Measurements from ENCODE around the gene DBP.

DBP gene

GRCh38 chr19:48639483-48640375 lies 2.5 kb upstream of the DBP start:
- no peaks in the 10 kb centered on the region; the same call in 1 of the 2 replicates for H3K36me3 ChIP-seq (ENCODE audit: control insufficient read depth, insufficient read depth, low read length)
- no peak overlapping the region; the same call in 1 of the 2 replicates for H3K4me3 ChIP-seq (ENCODE audit: low read depth, low read length)
- H3K9me3 ChIP-seq (ENCODE audit: control insufficient read depth, insufficient read depth, low read length) = no peaks in the 10 kb centered on the region
- H3K4me1 ChIP-seq (ENCODE audit: control insufficient read depth, insufficient read depth, low read length) = peaks cover 20% of the 10 kb centered on the region
- no peak overlapping the region for H3K9ac ChIP-seq (ENCODE audit: low read depth, low read length)
- H3K27ac ChIP-seq (ENCODE audit: low read depth, low read length) = peak overlapping the region; percentile 93
- H3K27me3 ChIP-seq (ENCODE audit: control insufficient read depth, insufficient read depth, low read length) = peaks cover 9% of the 10 kb centered on the region; the same call in 1 of the 2 replicates

DNA sequence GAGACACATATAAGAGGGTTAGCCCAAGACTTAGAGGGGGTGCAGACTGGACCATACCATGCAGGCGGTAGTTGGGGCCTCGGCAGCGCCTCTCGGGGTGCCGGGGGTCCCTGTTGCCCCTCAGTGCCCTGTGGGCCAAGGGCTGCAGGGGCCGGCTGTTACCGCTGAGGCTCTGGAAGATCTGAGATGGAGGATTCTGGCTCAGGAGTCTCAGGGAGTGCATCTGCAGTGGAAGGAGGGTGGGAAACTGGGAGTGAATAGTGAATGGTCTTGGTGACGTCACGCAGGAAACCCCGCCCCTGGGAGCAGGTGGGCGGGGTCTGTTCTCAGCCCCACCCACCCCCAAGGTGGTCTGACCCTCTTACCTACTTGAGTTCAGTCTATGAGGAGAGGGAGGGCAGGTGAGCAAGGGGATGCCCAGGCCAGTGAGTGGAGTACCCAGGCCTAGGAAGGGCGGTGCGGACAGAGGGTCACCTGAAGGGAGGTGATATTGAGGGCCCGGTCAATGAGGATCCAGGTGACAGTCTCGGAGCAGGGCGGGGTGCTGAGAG lies 1.7 kb upstream of the DBP start:
- Histone ChIP-seq H3K27ac (ENCODE audit: low read depth, low read length) (peak overlapping the region; percentile 93), H3K27me3 (ENCODE audit: control insufficient read depth, insufficient read depth, low read length) (peaks cover 9% of the 10 kb centered on the region; the same call in 1 of the 2 replicates), H3K4me1 (ENCODE audit: control insufficient read depth, insufficient read depth, low read length) (peaks cover 22% of the 10 kb centered on the region), H3K4me3 (ENCODE audit: low read depth, low read length) (peak overlapping the region; percentile 28; the same call in 1 of the 2 replicates), H3K9me3 (ENCODE audit: control insufficient read depth, insufficient read depth, low read length) (no peaks in the 10 kb centered on the region), H3K9ac (ENCODE audit: low read depth, low read length) (no peak overlapping the region), H3K36me3 (ENCODE audit: control insufficient read depth, insufficient read depth, low read length) (no peaks in the 10 kb centered on the region; the same call in 1 of the 2 replicates)

GRCh38 chr19:48637948-48638830 lies 1.0 kb upstream of the DBP start:
- peaks cover 9% of the 10 kb centered on the region; the same call in 1 of the 2 replicates for H3K27me3 ChIP-seq (ENCODE audit: control insufficient read depth, insufficient read depth, low read length)
- peaks cover 24% of the 10 kb centered on the region for H3K4me1 ChIP-seq (ENCODE audit: control insufficient read depth, insufficient read depth, low read length)
- H3K36me3 ChIP-seq (ENCODE audit: control insufficient read depth, insufficient read depth, low read length) = peaks cover under 1% of the 10 kb centered on the region
- H3K9ac ChIP-seq (ENCODE audit: low read depth, low read length) = peak overlapping the region; percentile 68
- no peaks in the 10 kb centered on the region for H3K9me3 ChIP-seq (ENCODE audit: control insufficient read depth, insufficient read depth, low read length)
- H3K4me3 ChIP-seq (ENCODE audit: low read depth, low read length) = peak overlapping the region; percentile 61
- H3K27ac ChIP-seq (ENCODE audit: low read depth, low read length) = peak overlapping the region; percentile 93

GRCh38 chr19:48637449-48637947 lies 319 bp upstream of the DBP start:
- H3K27ac ChIP-seq (ENCODE audit: low read depth, low read length) = peak overlapping the region; percentile 93

DNA sequence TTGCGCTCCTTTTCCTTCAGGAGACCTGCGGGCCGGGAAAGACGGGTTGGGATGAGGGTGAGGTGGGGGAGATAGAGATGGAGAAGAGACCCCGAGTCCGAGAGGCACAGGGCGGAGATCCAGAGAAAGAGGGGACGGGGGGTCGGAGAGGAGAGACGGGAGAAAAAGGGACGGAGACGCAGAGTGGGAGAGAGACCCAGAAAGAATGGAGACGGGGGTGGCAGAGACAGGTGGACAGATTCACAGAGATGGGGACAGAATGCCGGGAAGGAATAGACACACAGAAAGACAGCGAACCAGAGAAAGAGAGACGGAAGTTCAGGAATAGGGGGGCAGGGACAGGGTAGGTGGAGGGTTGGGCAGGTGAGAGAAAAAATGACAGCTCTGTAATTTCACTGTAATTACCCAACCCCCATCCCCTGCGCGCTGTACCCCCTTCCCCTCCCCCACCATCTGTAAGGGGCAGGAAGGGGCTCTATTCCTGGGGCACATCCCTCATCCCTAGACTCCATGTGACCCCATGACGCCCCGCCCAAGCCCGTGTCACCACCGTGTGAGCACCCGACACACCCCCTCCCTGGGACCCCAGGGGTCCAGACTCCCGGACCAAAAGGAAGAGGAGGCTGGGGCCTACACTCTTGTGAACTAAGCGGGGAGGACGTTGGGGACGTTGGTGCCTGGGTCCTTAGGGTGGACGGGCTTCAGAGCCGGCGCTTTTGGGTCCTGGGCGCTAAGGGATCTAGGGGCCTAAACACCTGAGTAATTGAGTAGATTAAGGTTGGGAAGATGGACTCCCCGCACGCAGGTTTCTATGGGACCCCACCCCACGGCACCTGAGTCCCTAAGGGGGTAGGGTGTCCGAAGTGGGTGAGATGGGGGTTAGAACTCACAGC lies 967 bp downstream of the DBP start:
- peak overlapping the region; percentile 93 for H3K27ac ChIP-seq (ENCODE audit: low read depth, low read length)

More at GRCh38 chr19:48637449-48637947, 319 bp upstream of the DBP start:
- peak overlapping the region; percentile 85 for H3K4me3 ChIP-seq (ENCODE audit: low read depth, low read length)
- H3K9me3 ChIP-seq (ENCODE audit: control insufficient read depth, insufficient read depth, low read length) = no peaks in the 10 kb centered on the region
- H3K27me3 ChIP-seq (ENCODE audit: control insufficient read depth, insufficient read depth, low read length) = peaks cover 9% of the 10 kb centered on the region; the same call in 1 of the 2 replicates
- peak overlapping the region; percentile 68 for H3K9ac ChIP-seq (ENCODE audit: low read depth, low read length)
- peaks cover 4% of the 10 kb centered on the region for H3K36me3 ChIP-seq (ENCODE audit: control insufficient read depth, insufficient read depth, low read length)
- peaks cover 24% of the 10 kb centered on the region for H3K4me1 ChIP-seq (ENCODE audit: control insufficient read depth, insufficient read depth, low read length)

DNA sequence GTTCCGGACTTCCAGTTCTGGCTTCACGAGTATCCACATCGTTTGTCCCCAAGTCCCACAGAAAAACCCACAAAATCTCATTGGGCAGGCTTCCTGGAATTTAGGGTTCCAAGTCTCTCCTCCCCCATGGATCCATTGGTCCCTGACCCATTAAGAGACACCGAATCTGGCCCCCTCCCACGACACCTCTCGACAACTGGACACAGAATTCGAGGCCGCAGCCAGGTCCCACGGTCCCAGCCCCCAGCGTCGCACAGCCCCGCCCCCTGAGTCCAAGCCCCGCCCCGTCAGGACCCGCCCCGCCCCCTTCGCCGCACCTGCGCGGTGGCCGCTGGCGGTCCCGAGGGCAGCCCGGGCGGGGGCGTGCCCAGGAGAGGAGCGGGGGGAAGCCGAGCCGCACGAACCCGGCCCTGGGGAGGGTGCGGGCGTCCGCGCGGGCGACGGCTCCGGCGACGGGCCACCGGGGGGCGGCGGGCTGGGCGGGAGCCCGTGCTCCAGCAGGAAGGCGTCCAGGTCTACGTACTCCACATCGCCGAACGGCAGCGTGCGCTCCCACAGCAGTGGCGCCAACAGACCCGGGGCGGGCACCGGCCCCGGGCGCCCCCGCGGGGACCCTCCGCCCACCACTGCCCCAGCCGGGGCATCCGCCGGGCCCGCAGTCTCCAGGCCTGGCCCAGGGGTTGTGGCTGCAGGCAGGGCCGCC lies 1.8 kb downstream of the DBP start:
- H3K4me1 ChIP-seq (ENCODE audit: control insufficient read depth, insufficient read depth, low read length) = peaks cover 32% of the 10 kb centered on the region
- no peak overlapping the region for H3K9ac ChIP-seq (ENCODE audit: low read depth, low read length)
- H3K27me3 ChIP-seq (ENCODE audit: control insufficient read depth, insufficient read depth, low read length) = peaks cover 9% of the 10 kb centered on the region; the same call in 1 of the 2 replicates
- H3K9me3 ChIP-seq (ENCODE audit: control insufficient read depth, insufficient read depth, low read length) = no peaks in the 10 kb centered on the region
- H3K36me3 ChIP-seq (ENCODE audit: control insufficient read depth, insufficient read depth, low read length) = peaks cover 4% of the 10 kb centered on the region
- H3K4me3 ChIP-seq (ENCODE audit: low read depth, low read length) = peak overlapping the region; percentile 85
- peak overlapping the region; percentile 79 for H3K27ac ChIP-seq (ENCODE audit: low read depth, low read length)

More for the DNA sequence above, 967 bp downstream of the DBP start:
- peaks cover 27% of the 10 kb centered on the region for H3K4me1 ChIP-seq (ENCODE audit: control insufficient read depth, insufficient read depth, low read length)
- H3K9me3 ChIP-seq (ENCODE audit: control insufficient read depth, insufficient read depth, low read length) = no peaks in the 10 kb centered on the region
- H3K4me3 ChIP-seq (ENCODE audit: low read depth, low read length) = peak overlapping the region; percentile 85
- no peak overlapping the region for H3K9ac ChIP-seq (ENCODE audit: low read depth, low read length)
- H3K36me3 ChIP-seq (ENCODE audit: control insufficient read depth, insufficient read depth, low read length) = peaks cover 4% of the 10 kb centered on the region
- peaks cover 9% of the 10 kb centered on the region; the same call in 1 of the 2 replicates for H3K27me3 ChIP-seq (ENCODE audit: control insufficient read depth, insufficient read depth, low read length)

GRCh38 chr19:48634424-48635262 lies 2.5 kb downstream of the DBP start:
- Histone ChIP-seq H3K36me3 (ENCODE audit: control insufficient read depth, insufficient read depth, low read length) (peaks cover 4% of the 10 kb centered on the region), H3K9me3 (ENCODE audit: control insufficient read depth, insufficient read depth, low read length) (no peaks in the 10 kb centered on the region), H3K4me1 (ENCODE audit: control insufficient read depth, insufficient read depth, low read length) (peaks cover 36% of the 10 kb centered on the region), H3K4me3 (ENCODE audit: low read depth, low read length) (peak overlapping the region; percentile 26), H3K27me3 (ENCODE audit: control insufficient read depth, insufficient read depth, low read length) (peaks cover 9% of the 10 kb centered on the region; the same call in 1 of the 2 replicates), H3K27ac (ENCODE audit: low read depth, low read length) (peak overlapping the region; percentile 79), H3K9ac (ENCODE audit: low read depth, low read length) (no peak overlapping the region)

DNA sequence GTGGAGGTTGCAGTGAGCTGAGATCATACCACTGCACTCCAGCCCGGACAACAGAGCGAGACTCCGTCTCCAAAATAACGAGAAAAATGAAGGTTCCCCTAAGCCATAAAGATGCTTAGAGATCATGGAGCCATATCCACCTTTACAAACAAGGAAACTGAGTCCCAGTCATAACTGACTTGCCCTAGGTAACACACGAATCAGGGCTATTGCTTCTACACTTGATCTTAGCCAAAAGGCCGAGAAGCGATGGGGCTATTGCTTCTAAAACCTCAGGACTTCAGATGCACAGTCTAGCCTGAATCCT lies 3.2 kb downstream of the DBP start:
- Histone ChIP-seq H3K27me3 (ENCODE audit: control insufficient read depth, insufficient read depth, low read length) (peaks cover 9% of the 10 kb centered on the region; the same call in 1 of the 2 replicates), H3K9me3 (ENCODE audit: control insufficient read depth, insufficient read depth, low read length) (no peaks in the 10 kb centered on the region), H3K4me3 (ENCODE audit: low read depth, low read length) (peak overlapping the region; percentile 26), H3K27ac (ENCODE audit: low read depth, low read length) (peak overlapping the region; percentile 21), H3K36me3 (ENCODE audit: control insufficient read depth, insufficient read depth, low read length) (peaks cover 4% of the 10 kb centered on the region), H3K4me1 (ENCODE audit: control insufficient read depth, insufficient read depth, low read length) (peaks cover 35% of the 10 kb centered on the region), H3K9ac (ENCODE audit: low read depth, low read length) (no peak overlapping the region)

Data from HUES48 (cell line).